DND-41 (cell line): ENCODE results near the gene SS18.

Source experiments
- ATAC-seq: fragments of 200-7000 bp; cut with Tn5 transposase; 3 replicates; pipeline ENCODE4 v1.9.1; 2021; ENCODE audit warnings: low read depth; ENCODE audit not compliant: insufficient read depth
- DNase-seq: peaks from one replicate; pipeline ENCODE4 v3.0.0-alpha.2; 2020
- H2AFZ ChIP-seq: 2 replicates; pipeline ENCODE4 v1.6.0; 2012; ENCODE audit warnings: low read depth, low read length
- H3K27ac ChIP-seq: 2 replicates; pipeline ENCODE4 v1.5.1; 2012; ENCODE audit warnings: low read length, inconsistent platforms
- H3K27me3 ChIP-seq: fragments of 200-600 bp; sonication (generic); 2 replicates; pipeline ENCODE4 v1.6.0; 2012; ENCODE audit warnings: low read length, mild to moderate bottlenecking, inconsistent platforms; ENCODE audit not compliant: insufficient read depth, poor library complexity
- H3K36me3 ChIP-seq: 2 replicates; pipeline ENCODE4 v1.5.1; 2012; ENCODE audit warnings: low read length, inconsistent platforms; ENCODE audit not compliant: insufficient read depth
- H3K4me1 ChIP-seq: 2 replicates; pipeline ENCODE4 v1.5.1; 2012; ENCODE audit warnings: mild to moderate bottlenecking, low read length; ENCODE audit not compliant: insufficient read depth
- H3K4me2 ChIP-seq: 2 replicates; pipeline ENCODE4 v1.6.0; 2012; ENCODE audit warnings: mild to moderate bottlenecking, moderate library complexity, low read length, inconsistent platforms; ENCODE audit not compliant: insufficient read depth
- H3K4me3 ChIP-seq, 2 experiments: fragments of 200-600 bp in 1 of 2; shearing (Covaris generic) in 1 of 2; 2 replicates each; pipeline ENCODE4 v1.5.1; 2012 to 2016; ENCODE audit warnings: inconsistent platforms in 2 of 2, low read length in 2 of 2, mild to moderate bottlenecking in 2 of 2, low read depth in 1 of 2, moderate library complexity in 1 of 2
- H3K79me2 ChIP-seq: 2 replicates; pipeline ENCODE4 v1.6.0; 2012; ENCODE audit warnings: low read length, inconsistent platforms; ENCODE audit not compliant: insufficient read depth
- H3K9ac ChIP-seq: 2 replicates; pipeline ENCODE4 v1.6.0; 2012; ENCODE audit warnings: low read depth, mild to moderate bottlenecking, inconsistent platforms, low read length, moderate library complexity
- H3K9me3 ChIP-seq: 2 replicates; pipeline ENCODE4 v1.5.1; 2012; ENCODE audit warnings: low read length, moderate library complexity, mild to moderate bottlenecking, inconsistent platforms; ENCODE audit not compliant: insufficient read depth, severe bottlenecking
- H4K20me1 ChIP-seq: 2 replicates; pipeline ENCODE4 v1.6.0; 2012; ENCODE audit warnings: low read length; ENCODE audit not compliant: insufficient read depth
- EZH2 ChIP-seq: IDR thresholded peaks from 3 replicates; pipeline ENCODE4 v1.6.1; 2012; ENCODE audit warnings: borderline replicate concordance, low read depth, mild to moderate bottlenecking, moderate library complexity, low read length, inconsistent platforms; ENCODE audit not compliant: severe bottlenecking
- TF ChIP-seq, protein P1 (sequence below): IDR thresholded peaks from 2 replicates; pipeline ENCODE4 v1.5.1; 2012; ENCODE audit warnings: borderline replicate concordance, low read length, moderate library complexity, mild to moderate bottlenecking; ENCODE audit not compliant: poor library complexity, severe bottlenecking; ENCODE audit errors: extremely low read depth

The SS18 gene

GRCh38 chr18:26021061-26021754, 69.2 kb downstream of the SS18 start:
- Histone ChIP-seq H3K4me2 (no peak overlapping the region), H3K27ac (no peak overlapping the region), H3K4me3 (no peak overlapping the region), H2AFZ (no peak overlapping the region), H3K36me3 (peaks cover 80% of the 10 kb centered on the region), H3K9me3 (no peaks in the 10 kb centered on the region), H3K27me3 (no peaks in the 10 kb centered on the region), H3K9ac (no peak overlapping the region), H3K79me2 (no peaks in the 10 kb centered on the region), H4K20me1 (no peaks in the 10 kb centered on the region), H3K4me1 (no peaks in the 10 kb centered on the region)
- TF ChIP-seq, protein P1, sequence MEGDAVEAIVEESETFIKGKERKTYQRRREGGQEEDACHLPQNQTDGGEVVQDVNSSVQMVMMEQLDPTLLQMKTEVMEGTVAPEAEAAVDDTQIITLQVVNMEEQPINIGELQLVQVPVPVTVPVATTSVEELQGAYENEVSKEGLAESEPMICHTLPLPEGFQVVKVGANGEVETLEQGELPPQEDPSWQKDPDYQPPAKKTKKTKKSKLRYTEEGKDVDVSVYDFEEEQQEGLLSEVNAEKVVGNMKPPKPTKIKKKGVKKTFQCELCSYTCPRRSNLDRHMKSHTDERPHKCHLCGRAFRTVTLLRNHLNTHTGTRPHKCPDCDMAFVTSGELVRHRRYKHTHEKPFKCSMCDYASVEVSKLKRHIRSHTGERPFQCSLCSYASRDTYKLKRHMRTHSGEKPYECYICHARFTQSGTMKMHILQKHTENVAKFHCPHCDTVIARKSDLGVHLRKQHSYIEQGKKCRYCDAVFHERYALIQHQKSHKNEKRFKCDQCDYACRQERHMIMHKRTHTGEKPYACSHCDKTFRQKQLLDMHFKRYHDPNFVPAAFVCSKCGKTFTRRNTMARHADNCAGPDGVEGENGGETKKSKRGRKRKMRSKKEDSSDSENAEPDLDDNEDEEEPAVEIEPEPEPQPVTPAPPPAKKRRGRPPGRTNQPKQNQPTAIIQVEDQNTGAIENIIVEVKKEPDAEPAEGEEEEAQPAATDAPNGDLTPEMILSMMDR, result no peak
- no peak for TF ChIP-seq EZH2
- no peak for DNase-seq
- ATAC-seq, result no peak

GRCh38 chr18:26017929-26018328, 72.5 kb downstream of the SS18 start:
- no peak for ATAC-seq
- no peaks in the 10 kb centered on the region for H3K79me2 ChIP-seq
- no peak overlapping the region for H2AFZ ChIP-seq
- no peak for DNase-seq
- H4K20me1 ChIP-seq, result no peaks in the 10 kb centered on the region
- H3K4me2 ChIP-seq, result no peak overlapping the region
- H3K27ac ChIP-seq, result no peak overlapping the region
- H3K4me1 ChIP-seq, result no peaks in the 10 kb centered on the region
- TF ChIP-seq EZH2, result no peak
- TF ChIP-seq, protein P1, result peak; percentile 28
- H3K9me3 ChIP-seq, result no peaks in the 10 kb centered on the region
- no peak overlapping the region for H3K9ac ChIP-seq
- no peaks in the 10 kb centered on the region for H3K27me3 ChIP-seq
- H3K4me3 ChIP-seq, result no peak overlapping the region
- peaks cover 73% of the 10 kb centered on the region for H3K36me3 ChIP-seq

DNA sequence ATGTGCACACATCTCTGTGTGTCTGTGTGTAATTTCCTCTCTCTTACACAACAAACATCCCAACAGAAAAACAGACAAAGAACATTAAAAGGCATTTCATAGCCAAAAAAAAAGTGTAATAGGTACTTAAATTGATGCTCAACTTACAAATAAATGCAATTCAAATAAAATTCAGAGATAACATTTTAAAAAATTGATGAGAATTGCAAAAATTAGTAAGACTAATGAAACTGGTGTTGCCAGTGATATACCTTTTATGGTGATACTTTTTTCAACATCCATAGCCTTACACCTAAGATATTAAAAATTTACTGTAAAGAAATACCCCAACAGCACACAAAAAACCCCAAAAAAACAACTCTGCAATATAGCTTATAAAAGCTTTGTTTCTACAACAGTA, 76.0 kb downstream of the SS18 start:
- TF ChIP-seq, protein P1, result no peak
- no peak for TF ChIP-seq EZH2
- no peak for DNase-seq

More for the DNA sequence above, 76.0 kb downstream of the SS18 start:
- H3K79me2 ChIP-seq, result no peaks in the 10 kb centered on the region
- H3K4me2 ChIP-seq, result no peak overlapping the region
- no peak overlapping the region for H3K27ac ChIP-seq
- H3K9ac ChIP-seq, result no peak overlapping the region
- peaks cover 46% of the 10 kb centered on the region for H3K36me3 ChIP-seq
- no peaks in the 10 kb centered on the region for H3K9me3 ChIP-seq
- H3K27me3 ChIP-seq, result no peaks in the 10 kb centered on the region
- H4K20me1 ChIP-seq, result no peaks in the 10 kb centered on the region
- H3K4me1 ChIP-seq, result no peaks in the 10 kb centered on the region
- H3K4me3 ChIP-seq, result no peak overlapping the region
- no peak for ATAC-seq
- no peak overlapping the region for H2AFZ ChIP-seq
